Mesenchymal stem cell (in vitro differentiated cells and primary cell): ENCODE results near the gene MRPS24.

Experiments used
- DNase-seq: peaks from one replicate; pipeline ENCODE4 v3.0.0-alpha.2; 2013
- H2AFZ ChIP-seq: one replicate; pipeline ENCODE4 v1.6.1; 2013; ENCODE audit warnings: low read depth, mild to moderate bottlenecking, control low read depth, inconsistent platforms, low read length, moderate library complexity
- H2AK5ac ChIP-seq: 2 replicates; pipeline ENCODE4 v1.6.1; 2013; ENCODE audit warnings: low read length, moderate library complexity, mild to moderate bottlenecking, inconsistent platforms; ENCODE audit not compliant: severe bottlenecking
- H2BK120ac ChIP-seq: one replicate; pipeline ENCODE4 v1.6.1; 2013; ENCODE audit warnings: low read depth, mild to moderate bottlenecking, inconsistent platforms, low read length, moderate library complexity
- H2BK12ac ChIP-seq, 2 experiments: one replicate each; pipeline ENCODE4 v1.6.1; 2013; ENCODE audit warnings: inconsistent platforms in 2 of 2, low read length in 2 of 2, mild to moderate bottlenecking in 2 of 2, moderate library complexity in 2 of 2, control low read depth in 1 of 2
- H2BK15ac ChIP-seq: one replicate; pipeline ENCODE4 v1.6.1; 2013; ENCODE audit warnings: mild to moderate bottlenecking, low read depth, inconsistent platforms; ENCODE audit not compliant: poor library complexity, severe bottlenecking
- H2BK5ac ChIP-seq: 2 replicates; pipeline ENCODE4 v1.6.1; 2013; ENCODE audit warnings: low read depth, mild to moderate bottlenecking, low read length, control low read depth, inconsistent platforms; ENCODE audit not compliant: poor library complexity, severe bottlenecking
- H3K14ac ChIP-seq, 2 experiments: one replicate each; pipeline ENCODE4 v1.6.1; 2013; ENCODE audit warnings: inconsistent platforms in 2 of 2, low read length in 2 of 2, control low read depth in 1 of 2, mild to moderate bottlenecking in 1 of 2, moderate library complexity in 1 of 2
- H3K18ac ChIP-seq, 2 experiments: one replicate each; pipeline ENCODE4 v1.6.1; 2013; ENCODE audit warnings: inconsistent platforms in 2 of 2, low read length in 2 of 2, control low read depth in 1 of 2, low read depth in 1 of 2, mild to moderate bottlenecking in 1 of 2
- H3K23ac ChIP-seq, 2 experiments: one replicate each; pipeline ENCODE4 v1.6.1; 2013; ENCODE audit warnings: inconsistent platforms in 2 of 2, low read length in 2 of 2, mild to moderate bottlenecking in 2 of 2, moderate library complexity in 2 of 2, control low read depth in 1 of 2
- H3K27ac ChIP-seq: 2 replicates; pipeline ENCODE4 v1.5.1; 2013; ENCODE audit warnings: mild to moderate bottlenecking, moderate library complexity, low read length, control low read depth, inconsistent platforms; ENCODE audit not compliant: poor library complexity, severe bottlenecking
- H3K27me3 ChIP-seq, 2 experiments: 2 replicates each; pipeline versions ENCODE4 v1.6.1 to v1.7.0; 2013; ENCODE audit warnings: low read length in 2 of 2, mild to moderate bottlenecking in 2 of 2, moderate library complexity in 2 of 2, control low read depth in 1 of 2, inconsistent platforms in 1 of 2; ENCODE audit not compliant: control insufficient read depth in 1 of 2, insufficient read depth in 1 of 2
- H3K36me3 ChIP-seq, 2 experiments: 2 replicates each; pipeline versions ENCODE4 v1.6.1 to v1.7.0; 2013; ENCODE audit warnings: low read length in 2 of 2, control low read depth in 1 of 2, inconsistent platforms in 1 of 2, low read depth in 1 of 2, mild to moderate bottlenecking in 1 of 2; ENCODE audit not compliant: insufficient read depth in 2 of 2, control insufficient read depth in 1 of 2
- H3K4ac ChIP-seq, 2 experiments: one replicate each; pipeline ENCODE4 v1.6.1; 2013; ENCODE audit warnings: inconsistent platforms in 2 of 2, low read length in 2 of 2, mild to moderate bottlenecking in 2 of 2, moderate library complexity in 2 of 2, control low read depth in 1 of 2, low read depth in 1 of 2
- H3K4me1 ChIP-seq: 2 replicates; pipeline ENCODE4 v1.6.1; 2013; ENCODE audit warnings: low read depth, low read length, control low read depth; ENCODE audit not compliant: control insufficient read depth, insufficient read depth
- H3K4me2 ChIP-seq: 2 replicates; pipeline ENCODE4 v1.6.1; 2013; ENCODE audit warnings: low read length, mild to moderate bottlenecking, inconsistent platforms; ENCODE audit not compliant: poor library complexity, severe bottlenecking
- H3K4me3 ChIP-seq, 2 experiments: 2 replicates each; pipeline versions ENCODE4 v1.5.1 to v1.7.0; 2013; ENCODE audit warnings: low read length in 2 of 2, mild to moderate bottlenecking in 2 of 2, control low read depth in 1 of 2, low read depth in 1 of 2; ENCODE audit not compliant: insufficient read depth in 1 of 2
- H3K79me1 ChIP-seq: replicated peaks from 2 replicates; pipeline ENCODE4 v1.6.1; 2013; ENCODE audit warnings: mild to moderate bottlenecking, control low read depth, low read length, inconsistent platforms; ENCODE audit not compliant: poor library complexity, severe bottlenecking
- H3K9ac ChIP-seq: 2 replicates; pipeline ENCODE4 v1.7.0; 2013; ENCODE audit warnings: mild to moderate bottlenecking, low read length, moderate library complexity
- H3K9me3 ChIP-seq: 2 replicates; pipeline ENCODE4 v1.7.0; 2013; ENCODE audit warnings: mild to moderate bottlenecking, low read length; ENCODE audit not compliant: control insufficient read depth
- H4K8ac ChIP-seq: one replicate; pipeline ENCODE4 v1.6.1; 2013; ENCODE audit warnings: inconsistent platforms, mild to moderate bottlenecking, low read length, moderate library complexity
- H4K91ac ChIP-seq: one replicate; pipeline ENCODE4 v1.6.1; 2013; ENCODE audit warnings: mild to moderate bottlenecking, low read length, inconsistent platforms
- WGBS: methylation state at CpG from one replicate; pipeline ENCODE4 v1.1.7; 2013; ENCODE audit warnings: mixed read lengths; 5-methylcytosine and 5-hydroxymethylcytosine counted together

Gene MRPS24

GRCh38 chr7:43847496-43847895 is 21.8 kb downstream of the MRPS24 start:
- H3K9ac ChIP-seq, result no peak overlapping the region
- no peak overlapping the region for H3K4ac ChIP-seq
- H2BK12ac ChIP-seq, result no peak overlapping the region
- no peak overlapping the region for H2AFZ ChIP-seq
- H3K14ac ChIP-seq, result no peak overlapping the region
- no peaks in the 10 kb centered on the region for H3K79me1 ChIP-seq
- H4K91ac ChIP-seq, result no peak overlapping the region
- H3K18ac ChIP-seq, result no peak overlapping the region
- H4K8ac ChIP-seq, result no peak overlapping the region
- no peak overlapping the region for H3K27ac ChIP-seq
- H3K36me3 ChIP-seq, result no peaks in the 10 kb centered on the region
- no peak overlapping the region for H2BK15ac ChIP-seq
- no peaks in the 10 kb centered on the region for H3K4me1 ChIP-seq
- 49% methylated on average over 2 of the region's 4 CpGs for WGBS
- no peaks in the 10 kb centered on the region for H3K9me3 ChIP-seq
- H2BK5ac ChIP-seq, result no peak overlapping the region
- no peak overlapping the region for H3K4me2 ChIP-seq
- DNase-seq, result no peak
- no peak overlapping the region for H3K23ac ChIP-seq
- H2AK5ac ChIP-seq, result no peak overlapping the region
- no peak overlapping the region for H3K4me3 ChIP-seq
- H3K27me3 ChIP-seq, result no peaks in the 10 kb centered on the region
- H2BK120ac ChIP-seq, result no peak overlapping the region

- Histone ChIP-seq H4K91ac (no peak overlapping the region), H3K27ac (no peak overlapping the region), H4K8ac (no peak overlapping the region), H2BK5ac (no peak overlapping the region), H2BK120ac (no peak overlapping the region), H3K18ac (no peak overlapping the region), H2BK12ac (no peak overlapping the region), H3K9me3 (no peaks in the 10 kb centered on the region), H3K4me2 (no peak overlapping the region), H3K9ac (no peak overlapping the region), H2AFZ (no peak overlapping the region), H3K36me3 (no peaks in the 10 kb centered on the region), H3K4me3 (no peak overlapping the region), H3K79me1 (no peaks in the 10 kb centered on the region), H2AK5ac (no peak overlapping the region), H3K4ac (no peak overlapping the region), H2BK15ac (no peak overlapping the region), H3K23ac (no peak overlapping the region), H3K4me1 (no peaks in the 10 kb centered on the region), H3K27me3 (no peaks in the 10 kb centered on the region), H3K14ac (no peak overlapping the region)
- no peak for DNase-seq
- WGBS, result 56% methylated on average over 2 of the region's 2 CpGs
Measured at GRCh38 chr7:43844662-43845061, 24.7 kb downstream of the MRPS24 start.

DNA sequence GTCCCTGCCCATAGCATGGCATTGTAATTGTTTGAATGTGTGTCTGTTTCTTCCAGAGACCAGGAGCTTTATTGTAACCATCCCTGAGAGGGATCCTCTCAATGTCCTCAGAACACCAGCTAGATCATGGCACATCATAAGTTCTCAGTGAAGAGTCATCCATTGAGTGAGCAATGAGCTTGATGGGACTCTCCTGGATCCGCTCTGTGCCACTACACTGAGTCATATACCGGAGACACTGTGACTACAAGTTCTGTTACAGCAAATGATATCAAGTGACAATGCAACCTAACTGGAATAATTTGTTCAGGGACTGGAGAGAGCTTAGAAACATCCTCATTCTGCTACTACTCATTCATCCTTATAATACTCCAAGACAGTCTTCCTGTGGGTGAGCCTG is 25.1 kb downstream of the MRPS24 start:
- Histone ChIP-seq H3K36me3 (no peaks in the 10 kb centered on the region), H3K9me3 (no peaks in the 10 kb centered on the region), H3K9ac (no peak overlapping the region), H3K18ac (no peak overlapping the region), H3K4me2 (no peak overlapping the region), H3K4ac (no peak overlapping the region), H2BK5ac (no peak overlapping the region), H2BK15ac (no peak overlapping the region), H3K14ac (no peak overlapping the region), H3K4me1 (no peaks in the 10 kb centered on the region), H3K27ac (no peak overlapping the region), H4K8ac (no peak overlapping the region), H3K23ac (no peak overlapping the region), H2BK12ac (no peak overlapping the region), H2AK5ac (no peak overlapping the region), H3K4me3 (no peak overlapping the region), H4K91ac (no peak overlapping the region), H2AFZ (no peak overlapping the region), H3K27me3 (no peaks in the 10 kb centered on the region), H2BK120ac (no peak overlapping the region), H3K79me1 (no peaks in the 10 kb centered on the region)
- no peak for DNase-seq
- 94% methylated on average over 2 of the region's 2 CpGs for WGBS

GRCh38 chr7:43843296-43843695 is 26.0 kb downstream of the MRPS24 start:
- Histone ChIP-seq H3K9ac (no peak overlapping the region), H3K27ac (no peak overlapping the region), H3K4me3 (no peak overlapping the region), H3K4me1 (no peaks in the 10 kb centered on the region), H3K27me3 (no peaks in the 10 kb centered on the region), H3K36me3 (no peaks in the 10 kb centered on the region), H3K23ac (no peak overlapping the region), H4K8ac (no peak overlapping the region), H2BK12ac (no peak overlapping the region), H2BK5ac (no peak overlapping the region), H3K18ac (no peak overlapping the region), H3K14ac (no peak overlapping the region), H3K9me3 (no peaks in the 10 kb centered on the region), H4K91ac (no peak overlapping the region), H2BK15ac (no peak overlapping the region), H2BK120ac (no peak overlapping the region), H3K4me2 (no peak overlapping the region), H3K4ac (no peak overlapping the region), H2AK5ac (no peak overlapping the region), H2AFZ (no peak overlapping the region), H3K79me1 (no peaks in the 10 kb centered on the region)
- DNase-seq, result no peak
- WGBS, result 94% methylated on average over 4 of the region's 4 CpGs
